ENCODE data around the gene AIG1. TPM values are rescaled to one million over a fixed set of nuclear protein-coding genes. Genes with fewer than 3 reads are reported as not detected.

AIG1 gene
- total RNA-seq, 3 donors from 2014 or later (not counting 1 experiment from before 2014, with no cell fraction given) = 5.6 to 8.9 (median 6.2) TPM

DNA sequence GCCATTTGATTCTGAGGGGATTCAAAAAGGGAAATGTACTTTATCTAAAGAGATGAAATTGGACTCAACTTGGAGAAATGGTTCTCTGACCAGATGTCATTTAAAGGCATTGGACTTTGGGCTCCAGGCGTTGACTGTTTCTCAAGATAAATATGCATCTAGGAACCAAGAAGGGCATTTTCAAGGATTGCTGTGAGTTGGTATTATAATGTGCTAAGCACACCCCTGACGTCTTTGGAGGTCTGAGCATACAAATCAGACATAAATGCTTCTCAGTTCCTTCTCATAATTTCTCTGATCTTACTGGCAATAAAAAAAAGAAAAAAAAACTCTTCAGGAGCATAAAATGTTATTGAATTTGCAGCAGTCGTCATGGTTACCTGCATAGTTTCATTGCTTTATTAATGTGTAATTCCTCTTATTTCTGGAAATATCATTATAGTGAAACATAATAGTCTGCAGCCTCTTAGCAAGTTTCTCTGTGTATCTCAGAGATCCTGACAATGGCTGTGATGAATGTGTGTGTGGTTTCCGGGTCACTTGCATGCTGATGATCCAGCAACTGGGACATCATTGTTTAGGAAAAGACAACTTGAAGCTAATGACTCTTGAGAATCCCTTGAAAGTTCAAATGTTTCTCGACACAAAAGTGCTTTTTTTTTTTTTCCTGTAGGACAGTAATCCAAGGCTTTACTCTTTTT, 136.0 kb downstream of the AIG1 start:
- H3K4me3 Mint-ChIP-seq = no peak overlapping the region
- H3K9me3 ChIP-seq (ENCODE audit: control insufficient read depth, insufficient read depth, low read length) = no peaks in the 10 kb centered on the region
- no peak for TF ChIP-seq CTCF (IDR thresholded peaks at IDR 0.05)
- H3K27me3 ChIP-seq (ENCODE audit: control insufficient read depth, insufficient read depth, low read length) = no peaks in the 10 kb centered on the region
- H3K27me3 Mint-ChIP-seq (ENCODE audit: low read depth in 2 of 2) = peaks cover 0 to 3% of the 10 kb centered on the region in 2 donors
- no peak overlapping the region for H3K27ac Mint-ChIP-seq
- WGBS (ENCODE audit: insufficient coverage) = 88% methylated on average over 3 of the region's 5 CpGs
- H3K9me3 Mint-ChIP-seq = no peaks in the 10 kb centered on the region
- no peak overlapping the region for H3K27ac ChIP-seq (ENCODE audit: low read length)
- no peak overlapping the region for H3K4me3 ChIP-seq (ENCODE audit: low read length)
- no peaks in the 10 kb centered on the region for H3K36me3 Mint-ChIP-seq
- H3K4me1 ChIP-seq (ENCODE audit: control insufficient read depth, insufficient read depth, low read length) = no peaks in the 10 kb centered on the region
- DNase-seq (no peak), ATAC-seq (no peak)
- intact Hi-C loops (cut with micrococcal nuclease) = no loop called here
- H3K36me3 ChIP-seq (ENCODE audit: control insufficient read depth, insufficient read depth, low read length) = no peaks in the 10 kb centered on the region
- H3K4me1 Mint-ChIP-seq = no peaks in the 10 kb centered on the region

- H3K4me1 Mint-ChIP-seq = no peaks in the 10 kb centered on the region
- Histone ChIP-seq H3K4me1 (ENCODE audit: control insufficient read depth, insufficient read depth, low read length) (no peaks in the 10 kb centered on the region), H3K27me3 (ENCODE audit: control insufficient read depth, insufficient read depth, low read length) (no peaks in the 10 kb centered on the region), H3K9me3 (ENCODE audit: control insufficient read depth, insufficient read depth, low read length) (no peaks in the 10 kb centered on the region), H3K27ac (ENCODE audit: low read length) (no peak overlapping the region), H3K36me3 (ENCODE audit: control insufficient read depth, insufficient read depth, low read length) (no peaks in the 10 kb centered on the region), H3K4me3 (ENCODE audit: low read length) (no peak overlapping the region)
- ATAC-seq (no peak), DNase-seq (no peak)
- no peak overlapping the region for H3K27ac Mint-ChIP-seq
- H3K36me3 Mint-ChIP-seq = no peaks in the 10 kb centered on the region
- H3K4me3 Mint-ChIP-seq = no peak overlapping the region
- no peaks in the 10 kb centered on the region for H3K9me3 Mint-ChIP-seq
- peaks cover 0 to 3% of the 10 kb centered on the region in 2 donors for H3K27me3 Mint-ChIP-seq (ENCODE audit: low read depth in 2 of 2)
- intact Hi-C loops (cut with micrococcal nuclease) = no loop called here
- TF ChIP-seq CTCF (IDR thresholded peaks at IDR 0.05) = no peak
Measured at GRCh38 chr6:143197377-143197776, 136.7 kb downstream of the AIG1 start.

DNA sequence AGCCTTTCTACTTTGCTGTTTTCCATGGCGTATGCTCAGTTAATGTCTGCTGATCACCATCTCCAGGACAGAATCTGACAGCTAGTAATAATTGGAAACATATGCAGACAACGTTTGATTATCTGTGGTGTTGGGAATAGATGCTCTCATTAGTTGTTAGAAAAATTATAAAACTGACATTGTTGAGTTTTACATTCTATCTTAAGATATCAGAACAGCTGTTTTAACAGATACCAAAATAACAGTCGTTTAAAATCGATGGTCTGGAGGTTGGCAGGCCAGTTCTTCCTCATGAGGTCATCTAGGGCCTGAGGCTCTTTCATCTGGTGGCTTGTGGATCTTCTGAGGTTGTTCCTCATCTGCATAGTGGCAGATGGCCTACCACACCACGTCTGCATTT, 137.6 kb downstream of the AIG1 start:
- no peak overlapping the region for H3K27ac Mint-ChIP-seq
- no peaks in the 10 kb centered on the region for H3K4me1 Mint-ChIP-seq
- peaks cover 0 to 3% of the 10 kb centered on the region in 2 donors for H3K27me3 Mint-ChIP-seq (ENCODE audit: low read depth in 2 of 2)
- H3K9me3 ChIP-seq (ENCODE audit: control insufficient read depth, insufficient read depth, low read length) = no peaks in the 10 kb centered on the region
- H3K27me3 ChIP-seq (ENCODE audit: control insufficient read depth, insufficient read depth, low read length) = no peaks in the 10 kb centered on the region
- intact Hi-C loops (cut with micrococcal nuclease) = no loop called here
- H3K36me3 Mint-ChIP-seq = no peaks in the 10 kb centered on the region
- no peaks in the 10 kb centered on the region for H3K4me1 ChIP-seq (ENCODE audit: control insufficient read depth, insufficient read depth, low read length)
- no peak for DNase-seq
- no peak for TF ChIP-seq CTCF (IDR thresholded peaks at IDR 0.05)
- H3K9me3 Mint-ChIP-seq = no peaks in the 10 kb centered on the region
- no peak overlapping the region for H3K4me3 ChIP-seq (ENCODE audit: low read length)
- H3K36me3 ChIP-seq (ENCODE audit: control insufficient read depth, insufficient read depth, low read length) = no peaks in the 10 kb centered on the region
- WGBS (ENCODE audit: insufficient coverage) = 64% methylated on average over 5 of the region's 5 CpGs
- ATAC-seq = no peak
- H3K4me3 Mint-ChIP-seq = no peak overlapping the region
- no peak overlapping the region for H3K27ac ChIP-seq (ENCODE audit: low read length)

- H3K27me3 Mint-ChIP-seq (ENCODE audit: low read depth in 2 of 2) = peaks cover 0 to 3% of the 10 kb centered on the region in 2 donors
- H3K9me3 ChIP-seq (ENCODE audit: control insufficient read depth, insufficient read depth, low read length) = no peaks in the 10 kb centered on the region
- H3K27me3 ChIP-seq (ENCODE audit: control insufficient read depth, insufficient read depth, low read length) = no peaks in the 10 kb centered on the region
- no peaks in the 10 kb centered on the region for H3K9me3 Mint-ChIP-seq
- intact Hi-C loops (cut with micrococcal nuclease) = no loop called here
- no peaks in the 10 kb centered on the region for H3K4me1 Mint-ChIP-seq
- no peak overlapping the region for H3K27ac ChIP-seq (ENCODE audit: low read length)
- no CpG with 5 or more reads among the region's 1 CpG for WGBS (ENCODE audit: insufficient coverage)
- H3K36me3 Mint-ChIP-seq = no peaks in the 10 kb centered on the region
- DNase-seq (no peak), ATAC-seq (no peak)
- H3K36me3 ChIP-seq (ENCODE audit: control insufficient read depth, insufficient read depth, low read length) = no peaks in the 10 kb centered on the region
- no peak overlapping the region for H3K4me3 Mint-ChIP-seq
- H3K27ac Mint-ChIP-seq = no peak overlapping the region
- no peaks in the 10 kb centered on the region for H3K4me1 ChIP-seq (ENCODE audit: control insufficient read depth, insufficient read depth, low read length)
- H3K4me3 ChIP-seq (ENCODE audit: low read length) = no peak overlapping the region
- TF ChIP-seq CTCF (IDR thresholded peaks at IDR 0.05) = no peak
Measured at GRCh38 chr6:143199291-143199690, 138.6 kb downstream of the AIG1 start.
